Upper lobe of left lung (tissue), 4 donors: ENCODE data around the gene GLTP.

Experiments used
- CTCF ChIP-seq, 6 experiments: fragments of 450-650 bp in 4 of 6; fragments of 200-600 bp in 2 of 6; sonication (generic) in 2 of 6; IDR thresholded peaks; one replicate each; pipeline ENCODE4 v1.5.1; 2016 to 2019; ENCODE audit warnings: antibody characterized with exemption in 6 of 6
- POLR2A ChIP-seq, 4 donors: fragments of 450-650 bp; IDR thresholded peaks; one replicate each; pipeline ENCODE4 v1.5.1; 2016 to 2017; ENCODE audit warnings: antibody characterized with exemption in 4 of 4, mild to moderate bottlenecking in 2 of 4

GRCh38 chr12:109876406-109876805, 3.9 kb downstream of the GLTP start:
- TF ChIP-seq CTCF (IDR thresholded peaks at IDR 0.05) (no peak), POLR2A (IDR thresholded peaks at IDR 0.05) (no peak)
